ENCODE measurements around the gene PLCZ1. TPM values are rescaled to one million over a fixed set of nuclear protein-coding genes. Genes with fewer than 3 reads are reported as not detected.

PLCZ1 gene
- total RNA-seq, 1 donor from 2014 or later, result not detected

DNA sequence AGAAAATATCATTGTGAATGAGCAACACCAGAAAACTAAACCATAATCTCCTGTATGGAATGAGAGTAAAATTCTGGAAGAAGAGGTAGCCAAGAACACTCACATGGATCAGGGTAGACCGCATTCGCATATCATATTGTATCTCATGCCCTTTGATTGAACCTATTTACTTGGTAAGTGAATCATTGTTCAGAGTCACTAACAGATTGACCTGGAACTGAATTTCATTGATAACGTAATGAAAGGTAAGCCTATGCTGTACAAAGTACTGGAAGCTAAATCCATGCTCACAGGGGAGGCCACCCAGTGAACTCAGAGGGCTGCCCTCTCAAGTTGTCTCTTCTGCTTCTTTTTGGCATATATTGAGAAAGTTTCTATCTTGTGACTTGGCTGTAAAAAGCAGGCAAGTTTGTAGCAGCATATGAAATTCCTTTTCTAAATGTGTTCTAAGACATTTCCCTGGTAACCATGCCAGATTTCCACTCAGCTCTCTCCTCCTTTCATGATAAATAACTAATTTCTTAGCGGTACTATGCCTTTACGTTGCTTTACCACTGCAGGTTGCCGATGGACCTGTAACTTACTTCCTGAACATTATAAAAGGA, 91.4 kb downstream of the PLCZ1 start:
- intact Hi-C loops (cut with DNase I), result no loop called here

DNA sequence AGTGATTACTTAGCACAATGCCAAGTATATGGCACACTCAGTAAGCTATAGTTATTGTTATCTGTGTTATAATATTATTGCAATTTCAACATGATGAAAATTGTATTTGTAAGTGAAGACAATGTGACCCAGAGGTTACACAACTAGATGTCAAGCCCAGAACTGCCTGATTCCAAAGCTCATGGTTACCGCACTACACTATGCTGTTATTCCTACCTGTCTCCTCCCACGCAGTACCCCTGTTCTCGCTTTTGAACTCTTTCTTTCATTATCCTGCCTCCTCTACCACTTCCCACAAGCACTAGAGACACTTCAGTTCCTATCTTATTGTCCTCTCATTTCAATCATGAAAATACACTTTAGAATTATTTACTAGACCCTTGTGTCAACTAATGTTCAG, 93.2 kb downstream of the PLCZ1 start:
- intact Hi-C loops (cut with DNase I), result no loop called here
- ATAC-seq, result no peak

More for the DNA sequence above, 91.4 kb downstream of the PLCZ1 start:
- DNase-seq (ENCODE audit: missing footprints) (no peak), ATAC-seq (no peak)

DNA sequence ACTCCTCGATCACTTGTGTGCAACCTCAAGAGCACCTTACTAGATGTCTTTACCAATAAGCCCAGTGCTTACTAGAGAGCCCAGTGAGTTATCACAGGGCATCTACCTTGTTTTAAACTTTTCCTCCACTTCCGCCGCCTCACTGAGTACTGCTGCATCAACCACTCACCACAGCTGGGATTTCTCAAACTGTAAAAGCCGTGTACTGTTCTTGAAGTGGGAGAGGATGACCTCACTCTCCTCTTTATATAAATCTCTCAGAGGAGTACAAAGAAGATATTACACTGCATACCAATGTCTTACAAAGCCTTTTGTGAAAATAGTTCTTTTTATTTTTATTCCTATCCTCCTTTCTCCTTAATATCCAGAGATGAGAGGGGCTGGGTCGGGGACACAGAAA, 94.1 kb downstream of the PLCZ1 start:
- intact Hi-C loops (cut with DNase I), result no loop called here
- ATAC-seq (peak; percentile 88), DNase-seq (ENCODE audit: missing footprints) (no peak)

More for the DNA sequence above, 93.2 kb downstream of the PLCZ1 start:
- no peak for DNase-seq (ENCODE audit: missing footprints)

DNA sequence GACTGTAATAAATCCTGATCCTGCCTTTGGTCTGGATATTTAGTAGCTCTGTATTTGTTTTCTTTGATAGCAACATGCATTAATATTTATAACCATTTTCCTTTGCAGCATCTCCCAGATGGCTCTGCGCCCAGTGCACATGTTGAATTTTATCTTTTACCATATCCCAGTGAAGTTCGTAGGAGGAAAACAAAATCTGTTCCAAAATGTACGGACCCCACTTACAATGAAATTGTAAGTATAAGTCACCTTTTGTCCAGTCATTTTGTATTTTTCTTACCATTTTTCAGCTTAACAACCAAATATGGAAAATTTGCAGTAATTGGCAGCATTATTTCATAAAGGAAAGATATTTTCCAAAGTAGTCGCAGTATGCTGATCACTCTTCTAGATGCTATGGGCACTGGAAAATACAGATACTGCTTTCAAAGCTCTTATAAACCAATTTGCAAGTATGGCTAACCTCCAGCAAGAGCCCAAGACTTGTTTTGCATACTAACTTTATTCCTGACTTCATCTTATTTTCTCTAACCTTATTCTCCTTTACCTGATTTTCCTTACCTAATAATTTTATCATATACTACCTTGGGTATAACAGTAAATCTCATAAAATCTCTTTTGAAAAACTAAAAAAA, 97.4 kb downstream of the PLCZ1 start:
- ATAC-seq (no peak), DNase-seq (ENCODE audit: missing footprints) (no peak)
- intact Hi-C loops (cut with DNase I), result no loop called here

DNA sequence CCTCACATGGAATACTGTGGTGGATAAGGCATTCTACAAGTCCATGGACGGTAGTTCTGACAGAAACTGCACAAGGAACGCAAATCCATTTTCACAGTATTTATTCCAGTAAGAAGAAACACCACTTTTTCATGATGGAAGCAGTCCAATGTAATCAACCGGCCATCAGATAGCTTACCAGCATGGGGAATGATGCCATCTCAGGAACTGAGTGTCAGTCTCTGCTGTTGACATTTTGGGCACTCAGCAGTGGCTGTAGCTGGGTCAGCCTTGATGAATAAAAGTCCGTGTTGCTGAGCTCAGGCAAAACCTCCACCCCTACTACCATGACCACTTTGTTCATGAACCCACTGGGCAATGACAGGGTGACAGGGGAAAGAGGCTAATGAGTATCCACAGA, 103.4 kb downstream of the PLCZ1 start:
- no peak for DNase-seq (ENCODE audit: missing footprints)
- intact Hi-C loops (cut with DNase I), result no loop called here
- no peak for ATAC-seq

Other genes starting within 250 kb of the PLCZ1 start
- gene CAPZA3, start 107 bp upstream of the PLCZ1 start, total RNA-seq, result not detected

Data from Right ventricle myocardium inferior (tissue), 1 donor.